Uterus (tissue), 4 donors: ENCODE results near the gene SLC30A2. TPM values are rescaled to one million over a fixed set of nuclear protein-coding genes. Genes with fewer than 3 reads are reported as not detected.

Experiments
- DNase-seq, 2 donors: peaks; one replicate each; pipeline ENCODE4 v3.0.0-alpha.2; 2019 to 2020
- H3K27ac ChIP-seq, 2 donors: fragments of 200-600 bp; sonication (generic); 1 replicate in 1 of 2; 2 replicates in 1 of 2; pipeline ENCODE4 v1.5.1; 2016 to 2018
- H3K27me3 ChIP-seq, 2 donors: fragments of 200-600 bp; sonication (generic); one replicate each; pipeline ENCODE4 v1.5.1; 2018 to 2019; ENCODE audit warnings: control low read depth in 1 of 2
- H3K36me3 ChIP-seq, 2 donors: fragments of 200-600 bp; sonication (generic); one replicate each; pipeline ENCODE4 v1.5.1; 2019; ENCODE audit warnings: control low read depth in 1 of 2
- H3K4me1 ChIP-seq, 2 donors: fragments of 200-600 bp; sonication (generic); one replicate each; pipeline ENCODE4 v1.5.1; 2018 to 2019; ENCODE audit warnings: control low read depth in 1 of 2
- H3K4me3 ChIP-seq, 2 donors: fragments of 200-600 bp; sonication (generic); 1 replicate in 1 of 2; 2 replicates in 1 of 2; pipeline ENCODE4 v1.5.1; 2018 to 2019; ENCODE audit warnings: mild to moderate bottlenecking in 1 of 2
- H3K9me3 ChIP-seq, 2 donors: fragments of 200-600 bp; sonication (generic); one replicate each; pipeline ENCODE4 v1.5.1; 2019; ENCODE audit warnings: control low read depth in 1 of 2
- POLR2A ChIP-seq, 2 donors: fragments of 450-650 bp; IDR thresholded peaks; one replicate each; pipeline ENCODE4 v1.6.1; 2016; ENCODE audit warnings: antibody characterized with exemption in 2 of 2, mild to moderate bottlenecking in 1 of 2, moderate library complexity in 1 of 2
- intact Hi-C: fragments of 100-400 bp; cut with DNase I; formaldehyde crosslinking; loops from one replicate; pipeline ENCODE4 v1.15.1; 2023; ENCODE audit warnings: low total_unique reads
- total RNA-seq, 4 donors: library from RNA; depleted of rRNA in 3 of 4; stranded (reverse); fragments of >200 nt in 3 of 4; gene quantifications; one replicate each; pipeline versions ENCODE4 v1.1.0 to v1.2.4, GENCODE V29; 2014 to 2023
- TF ChIP-seq, protein P1 (sequence below), 4 experiments: fragments of 200-600 bp in 2 of 4; fragments of 450-650 bp in 2 of 4; sonication (generic) in 2 of 4; IDR thresholded peaks; one replicate each; pipeline ENCODE4 v1.5.1; 2016 to 2019; ENCODE audit warnings: antibody characterized with exemption in 4 of 4, mild to moderate bottlenecking in 2 of 4, moderate library complexity in 1 of 4
- donor health status: DM: yes; HTN: yes; CAD: no.

The SLC30A2 gene
- total RNA-seq, 4 donors from 2014 or later = 0.07 to 0.49 TPM; not detected in 2

DNA sequence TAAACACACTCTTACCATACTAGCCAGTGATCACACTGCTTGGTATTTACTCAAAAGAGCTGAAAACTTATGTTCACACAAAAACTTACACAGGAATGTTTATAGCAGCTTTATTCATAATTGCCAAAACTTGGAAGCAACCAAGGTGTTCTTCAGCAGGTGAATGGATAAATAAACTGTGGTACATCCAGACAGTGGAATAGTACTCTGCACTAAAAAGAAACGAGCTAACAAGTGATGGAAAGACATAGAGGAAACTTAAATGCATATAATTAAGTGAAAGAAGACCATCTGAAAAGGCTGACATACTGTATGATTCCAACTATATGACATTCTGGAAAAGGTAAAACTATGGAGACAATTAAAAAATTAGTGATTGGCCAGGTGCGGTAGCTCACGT is 45.0 kb upstream of the SLC30A2 start:
- H3K27me3 ChIP-seq = no peaks in the 10 kb centered on the region
- no peak overlapping the region for H3K4me3 ChIP-seq

DNA sequence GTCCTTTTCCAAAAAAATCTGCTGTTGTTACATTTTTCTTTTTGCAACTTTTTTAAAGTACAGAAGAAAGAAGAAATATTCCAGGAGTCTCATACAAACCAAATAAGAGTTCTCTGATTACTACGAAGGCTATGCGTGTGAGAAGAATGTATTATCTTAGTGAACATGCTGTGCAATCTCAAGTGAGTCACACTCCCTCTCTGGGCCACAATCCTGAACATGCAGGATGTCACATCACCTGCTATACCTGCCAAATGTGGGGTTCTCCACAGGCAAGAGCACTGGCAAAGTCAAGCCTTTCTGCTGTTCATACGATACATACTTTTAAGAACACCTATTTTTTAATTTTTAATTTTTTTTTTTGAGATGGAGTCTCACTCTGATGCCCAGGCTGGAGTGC is 43.2 kb upstream of the SLC30A2 start:
- Histone ChIP-seq H3K4me3 (no peak overlapping the region), H3K36me3 (no peaks in the 10 kb centered on the region), H3K9me3 (no peaks in the 10 kb centered on the region), H3K27me3 (no peaks in the 10 kb centered on the region), H3K4me1 (no peaks in the 10 kb centered on the region), H3K27ac (no peak overlapping the region)
- no peak for DNase-seq
- intact Hi-C loops = no loop called here
- no peak for TF ChIP-seq POLR2A (IDR thresholded peaks at IDR 0.05)
- TF ChIP-seq, protein P1, sequence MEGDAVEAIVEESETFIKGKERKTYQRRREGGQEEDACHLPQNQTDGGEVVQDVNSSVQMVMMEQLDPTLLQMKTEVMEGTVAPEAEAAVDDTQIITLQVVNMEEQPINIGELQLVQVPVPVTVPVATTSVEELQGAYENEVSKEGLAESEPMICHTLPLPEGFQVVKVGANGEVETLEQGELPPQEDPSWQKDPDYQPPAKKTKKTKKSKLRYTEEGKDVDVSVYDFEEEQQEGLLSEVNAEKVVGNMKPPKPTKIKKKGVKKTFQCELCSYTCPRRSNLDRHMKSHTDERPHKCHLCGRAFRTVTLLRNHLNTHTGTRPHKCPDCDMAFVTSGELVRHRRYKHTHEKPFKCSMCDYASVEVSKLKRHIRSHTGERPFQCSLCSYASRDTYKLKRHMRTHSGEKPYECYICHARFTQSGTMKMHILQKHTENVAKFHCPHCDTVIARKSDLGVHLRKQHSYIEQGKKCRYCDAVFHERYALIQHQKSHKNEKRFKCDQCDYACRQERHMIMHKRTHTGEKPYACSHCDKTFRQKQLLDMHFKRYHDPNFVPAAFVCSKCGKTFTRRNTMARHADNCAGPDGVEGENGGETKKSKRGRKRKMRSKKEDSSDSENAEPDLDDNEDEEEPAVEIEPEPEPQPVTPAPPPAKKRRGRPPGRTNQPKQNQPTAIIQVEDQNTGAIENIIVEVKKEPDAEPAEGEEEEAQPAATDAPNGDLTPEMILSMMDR (IDR thresholded peaks at IDR 0.05) = no peak

More for the DNA sequence above, 45.0 kb upstream of the SLC30A2 start:
- intact Hi-C loops = no loop called here
- no peak for TF ChIP-seq POLR2A (IDR thresholded peaks at IDR 0.05)
- TF ChIP-seq, protein P1 (IDR thresholded peaks at IDR 0.05) = no peak
- H3K4me1 ChIP-seq = no peaks in the 10 kb centered on the region
- H3K9me3 ChIP-seq = no peaks in the 10 kb centered on the region
- H3K36me3 ChIP-seq = no peaks in the 10 kb centered on the region
- no peak overlapping the region for H3K27ac ChIP-seq
- DNase-seq = no peak

DNA sequence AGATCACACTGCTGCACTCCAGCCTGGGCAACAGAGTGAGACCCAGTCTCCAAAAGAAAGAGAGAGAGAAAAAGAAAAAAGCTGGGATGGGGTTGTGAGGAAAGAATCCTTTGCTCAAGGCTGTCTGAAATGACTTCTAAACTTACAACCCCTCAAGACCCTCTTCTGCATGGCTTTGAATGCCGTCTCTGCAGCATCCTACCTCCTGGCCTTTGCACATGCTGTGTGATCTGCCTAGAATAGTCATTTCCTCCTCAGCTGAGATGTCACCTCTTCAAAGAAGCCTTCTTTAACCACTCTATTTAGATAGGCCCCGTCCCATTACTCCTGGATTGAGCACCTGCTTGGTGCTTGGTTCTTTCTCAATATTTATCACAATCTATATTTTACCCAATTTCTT is 38.9 kb upstream of the SLC30A2 start:
- Histone ChIP-seq H3K4me3 (no peak overlapping the region), H3K9me3 (no peaks in the 10 kb centered on the region), H3K27me3 (no peaks in the 10 kb centered on the region), H3K4me1 (no peaks in the 10 kb centered on the region), H3K27ac (no peak overlapping the region), H3K36me3 (no peaks in the 10 kb centered on the region)
- DNase-seq = no peak
- intact Hi-C loops = no loop called here
- TF ChIP-seq, protein P1 (IDR thresholded peaks at IDR 0.05) = no peak
- TF ChIP-seq POLR2A (IDR thresholded peaks at IDR 0.05) = no peak

DNA sequence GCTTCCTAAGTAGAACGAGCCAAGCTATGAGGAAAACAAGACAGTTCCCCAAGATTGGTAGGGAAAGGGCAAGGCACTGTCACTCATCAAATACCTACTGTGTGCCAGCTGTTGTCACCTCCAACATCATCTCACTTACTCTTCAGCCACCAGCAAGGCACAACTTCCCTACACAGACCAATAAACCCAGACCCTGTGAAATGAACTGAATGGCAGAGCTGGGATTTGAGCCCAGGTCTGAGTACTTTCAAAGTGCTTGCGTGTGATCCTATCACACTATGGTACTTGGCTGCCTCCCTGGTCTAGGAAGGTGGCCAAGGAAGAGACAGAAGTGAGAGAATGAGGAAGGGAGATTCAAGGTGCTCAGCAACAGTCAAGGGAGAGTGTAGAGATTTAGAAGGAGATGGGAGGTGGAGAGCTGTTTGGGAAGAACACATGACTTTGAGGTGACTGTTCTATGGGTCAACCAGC is 38.2 kb upstream of the SLC30A2 start:
- no peaks in the 10 kb centered on the region for H3K9me3 ChIP-seq
- TF ChIP-seq POLR2A (IDR thresholded peaks at IDR 0.05) = no peak
- TF ChIP-seq, protein P1 (IDR thresholded peaks at IDR 0.05) = no peak
- no peak for DNase-seq
- H3K27ac ChIP-seq = no peak overlapping the region
- intact Hi-C loops = no loop called here
- no peaks in the 10 kb centered on the region for H3K27me3 ChIP-seq
- H3K4me3 ChIP-seq = no peak overlapping the region
- no peaks in the 10 kb centered on the region for H3K36me3 ChIP-seq
- H3K4me1 ChIP-seq = no peaks in the 10 kb centered on the region

DNA sequence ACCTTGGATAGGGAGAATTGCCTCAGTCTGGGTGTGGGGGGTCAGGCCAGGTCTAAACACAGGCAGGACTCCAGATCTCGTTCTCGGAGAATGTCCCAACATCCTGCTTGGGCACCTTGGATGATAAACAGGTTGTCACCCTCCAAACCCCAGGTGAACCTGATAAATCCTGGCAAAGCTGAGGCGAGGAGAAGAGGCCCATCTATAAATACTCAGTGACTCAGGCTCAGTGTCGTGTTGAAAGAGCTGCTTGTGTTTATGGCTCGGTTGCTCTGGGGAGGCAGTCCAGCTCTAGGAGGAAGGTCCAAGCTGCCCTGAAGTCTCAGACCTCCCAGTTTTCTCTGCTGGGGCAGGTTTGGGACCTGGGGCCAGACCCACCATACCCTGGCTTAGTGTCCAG is 37.3 kb upstream of the SLC30A2 start:
- no peaks in the 10 kb centered on the region for H3K36me3 ChIP-seq
- no peaks in the 10 kb centered on the region for H3K4me1 ChIP-seq
- intact Hi-C loops = no loop called here
- no peaks in the 10 kb centered on the region for H3K27me3 ChIP-seq
- TF ChIP-seq POLR2A (IDR thresholded peaks at IDR 0.05) = no peak
- TF ChIP-seq, protein P1 (IDR thresholded peaks at IDR 0.05) = no peak
- H3K4me3 ChIP-seq = no peak overlapping the region
- DNase-seq = no peak
- no peaks in the 10 kb centered on the region for H3K9me3 ChIP-seq
- H3K27ac ChIP-seq = no peak overlapping the region
